ENCODE results near the gene TENM3. TPM values are rescaled to one million over a fixed set of nuclear protein-coding genes. Genes with fewer than 3 reads are reported as not detected.

Gene TENM3
- total and polyA plus RNA-seq, 2 of the 8 experiments (the other 6 are each of a cell fraction or from before 2014, with no cell fraction given), result 36.9 to 69.3 TPM

DNA sequence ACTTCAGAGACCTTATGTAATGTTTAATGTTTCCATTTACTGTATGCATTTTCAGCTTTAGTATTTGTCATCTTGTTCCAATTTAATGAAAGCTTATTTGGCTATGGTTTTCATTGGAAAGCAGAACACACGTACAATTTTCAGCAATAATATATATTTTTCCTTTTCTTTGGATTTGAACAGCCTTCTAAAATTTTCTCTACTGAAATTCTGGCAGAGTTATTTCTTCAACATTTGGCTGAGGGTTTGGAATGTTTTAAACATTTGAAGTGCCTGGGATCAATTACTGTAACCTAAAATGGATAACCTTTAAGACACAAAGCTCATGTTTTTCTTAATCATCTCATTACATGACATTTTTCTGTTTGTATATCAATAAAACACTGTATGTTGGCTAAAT lies 156.9 kb downstream of the TENM3 start:
- Histone ChIP-seq H3K56ac (replicated peaks; ENCODE audit: insufficient read length, low read depth, low read length) (no peak overlapping the region), H4K8ac (ENCODE audit: extremely low read depth, insufficient read depth, low read length) (no peak overlapping the region), H3K23ac (ENCODE audit: insufficient read length) (no peak overlapping the region), H4K91ac (replicated peaks; ENCODE audit: insufficient read length, low read length) (no peak overlapping the region), H4K5ac (ENCODE audit: insufficient read length, low read depth, low read length) (no peak overlapping the region), H2AFZ (ENCODE audit: low read length) (no peak overlapping the region), H2BK20ac (ENCODE audit: low read length) (no peak overlapping the region), H3K4me3 (ENCODE audit: extremely low read depth in 1 of 4, insufficient read depth in 2 of 4, low read depth in 3 of 4, low read length in 4 of 4) (no peak overlapping the region), H2BK12ac (ENCODE audit: low read depth, low read length) (no peak overlapping the region), H3K4me1 (replicated peaks in 1 of 4; ENCODE audit: control insufficient read depth in 3 of 4, insufficient read depth in 4 of 4, low read length in 3 of 4) (peaks cover 0 to 3% (median 0%) of the 10 kb centered on the region in 4 experiments; a peak in 1 of 7 replicates), H3K9ac (replicated peaks in 1 of 4; ENCODE audit: extremely low read depth in 1 of 4, low read depth in 3 of 4, low read length in 3 of 4) (no peak overlapping the region), H2BK15ac (ENCODE audit: low read length) (no peak overlapping the region), H4K20me1 (replicated peaks in 1 of 2; ENCODE audit: control insufficient read depth in 1 of 2, insufficient read depth in 2 of 2, low read length in 2 of 2) (no peaks in the 10 kb centered on the region), H3K27ac (ENCODE audit: low read depth, low read length) (no peak overlapping the region), H3K18ac (ENCODE audit: extremely low read depth, low read length) (no peak overlapping the region), H3K4me2 (ENCODE audit: insufficient read depth in 1 of 2, low read depth in 2 of 2, low read length in 2 of 2) (no peak overlapping the region), H3K36me3 (ENCODE audit: control insufficient read depth in 2 of 4, insufficient read depth in 4 of 4, low read length in 3 of 4) (no peaks in the 10 kb centered on the region), H3K23me2 (ENCODE audit: low read depth, low read length) (no peaks in the 10 kb centered on the region), H2AK5ac (ENCODE audit: low read depth, low read length) (no peak overlapping the region), H3K14ac (ENCODE audit: insufficient read length) (no peak overlapping the region), H3K79me1 (ENCODE audit: low read depth, low read length) (no peaks in the 10 kb centered on the region), H3K27me3 (replicated peaks in 1 of 4; ENCODE audit: control insufficient read depth in 3 of 4, extremely low read depth in 1 of 4, insufficient read depth in 3 of 4, low read length in 3 of 4) (no peaks in the 10 kb centered on the region), H2BK5ac (ENCODE audit: low read depth, low read length) (no peak overlapping the region), H2BK120ac (replicated peaks; ENCODE audit: low read depth, low read length) (no peak overlapping the region), H3K79me2 (ENCODE audit: control insufficient read depth in 1 of 2, insufficient read depth in 2 of 2, low read length in 2 of 2) (no peaks in the 10 kb centered on the region), H3K9me3 (ENCODE audit: insufficient read depth in 2 of 2, low read depth in 1 of 2, low read length in 1 of 2) (no peaks in the 10 kb centered on the region), H3K4ac (replicated peaks; ENCODE audit: insufficient read length, low read depth, low read length) (no peak overlapping the region)
- CTCF ChIA-PET (ENCODE audit: partially characterized antibody), result interaction anchor here (0.5 to 1.4 kb wide), 2 partner anchors 21 to 49 kb away, joined by 4 read pairs; no protein-coding TSS in a partner anchor
- 93% methylated on average over 1 of the region's 1 CpG; no CpG with 5 or more reads in 1 of the 2 experiments for WGBS, 2 experiments (ENCODE audit: extremely low coverage in 1 of 2, insufficient coverage in 1 of 2, insufficient read length in 1 of 2, insufficient replicate concordance in 2 of 2, low coverage in 1 of 2, low lambda C conversion rate in 2 of 2, missing lambda C conversion rate in 1 of 2)
- FAIRE-seq, result no peak
- POLR2A ChIA-PET (ENCODE audit: partially characterized antibody), result no interaction called here
- DNase-seq (ENCODE audit: low read depth in 1 of 2, low spot score in 2 of 2), result no peak
- TF ChIP-seq POU5F1 (IDR thresholded peaks at IDR 0.05; ENCODE audit: low read depth, low read length), result no peak
- TF ChIP-seq CEBPB (IDR thresholded peaks at IDR 0.05; ENCODE audit: low read depth, low read length), result no peak
- no peak for TF ChIP-seq SP1 (IDR thresholded peaks at IDR 0.05; ENCODE audit: low read depth, low read length)
